NOMO-1 treated with DMSO at 0.1 percent for 48 hours (cell line): ENCODE data around the gene HMCN2.

ENCODE experiments used
- DNase-seq: peaks from one replicate; lab custom pipeline; 2025; ENCODE audit not compliant: unreplicated experiment; lab: John Stamatoyannopoulos, UW

HMCN2 gene

DNA sequence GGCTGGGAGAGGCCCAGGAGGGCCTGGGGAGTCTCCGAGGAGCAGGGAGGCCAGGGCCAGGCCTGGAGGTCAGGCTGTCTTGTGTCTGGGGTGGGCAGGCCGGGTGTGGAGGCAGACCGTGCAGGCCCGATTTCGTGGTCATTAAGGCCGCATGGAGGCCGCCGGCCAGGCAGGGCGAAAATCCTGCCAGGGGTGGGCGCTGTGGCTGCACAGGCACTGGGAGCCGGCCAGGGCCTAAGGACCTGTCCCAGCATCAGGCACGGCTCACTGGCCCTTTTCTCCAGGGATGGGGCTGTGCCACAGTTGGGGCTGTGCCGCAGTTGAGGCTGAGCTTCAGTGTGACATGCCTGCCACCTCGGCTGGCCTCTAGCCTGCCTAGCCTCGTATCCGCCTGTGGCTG, 215.1 kb downstream of the HMCN2 start:
- DNase-seq = no peak

DNA sequence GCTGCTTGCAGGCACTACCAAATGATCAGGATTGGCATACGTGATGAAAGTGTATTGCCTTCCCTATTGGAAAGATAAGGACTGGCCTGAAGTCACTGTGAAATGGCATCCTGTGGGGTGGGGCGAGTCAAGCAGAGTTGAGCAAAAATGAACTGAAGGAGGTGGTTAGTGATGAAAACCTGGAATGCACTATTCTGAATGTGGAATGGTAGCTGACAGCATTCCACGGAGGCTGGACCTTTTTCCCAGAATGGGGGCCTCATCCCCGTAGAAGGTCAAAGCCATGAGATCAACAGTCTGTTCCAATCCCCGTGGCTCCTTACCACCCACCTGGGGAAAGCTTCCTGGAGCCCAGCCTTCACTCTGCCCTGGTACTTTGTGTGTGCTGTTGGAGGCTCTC, 216.9 kb downstream of the HMCN2 start:
- no peak for DNase-seq

DNA sequence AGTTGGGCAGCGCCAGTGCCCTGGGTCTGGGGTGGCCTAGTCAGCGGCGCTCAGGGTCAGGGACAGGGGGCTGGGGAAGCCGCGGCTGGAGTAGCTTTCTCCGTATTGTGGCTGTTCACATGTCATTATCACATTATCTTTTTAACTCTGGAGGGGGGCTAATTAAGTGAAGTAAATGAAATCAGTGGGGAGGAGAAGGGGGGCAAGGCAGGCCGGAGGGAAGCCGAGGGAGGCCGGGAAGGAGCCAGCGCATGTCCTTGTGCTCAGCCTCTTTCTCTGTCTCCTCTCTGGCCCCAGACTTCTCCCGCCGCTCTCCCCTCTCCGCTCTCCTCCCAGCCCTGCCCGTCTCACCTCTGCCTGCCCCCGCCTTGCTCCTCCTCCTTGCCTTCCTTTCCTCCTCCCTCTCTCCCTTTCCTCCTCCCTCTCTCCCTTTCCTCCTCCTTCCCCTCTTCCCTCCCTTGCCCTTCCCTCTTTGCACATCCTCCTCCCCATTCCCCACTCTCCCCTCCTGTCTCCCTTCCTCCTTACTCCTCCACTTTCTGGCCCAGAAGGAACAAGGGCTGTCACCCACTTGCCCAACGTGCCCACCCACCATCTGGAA, 217.9 kb downstream of the HMCN2 start:
- no peak for DNase-seq
